OCI-LY7 (cell line): ENCODE results near the gene MTF1. TPM values are rescaled to one million over a fixed set of nuclear protein-coding genes. Genes with fewer than 3 reads are reported as not detected.

Source experiments
- BruUV-seq: library from RNA; stranded (reverse); fragments of 400-500 nt; replicated peaks from 2 replicates; lab custom pipeline; 2021; lab: Mats Ljungman, UMichigan
- CTCF ChIA-PET: fragments of 300-600 bp; sonication (Branson Sonifier 250); formaldehyde crosslinking; loops from one replicate; lab custom pipeline; 2022; ENCODE audit warnings: antibody characterized with exemption; ENCODE audit not compliant: unreplicated experiment; lab: Charles Lee
- POLR2A ChIA-PET: fragments of 300-600 bp; sonication (Branson Sonifier 250); formaldehyde crosslinking; loops from one replicate; lab custom pipeline; 2022; ENCODE audit warnings: antibody characterized with exemption; lab: Charles Lee
- DNase-seq: peaks from one replicate; pipeline ENCODE4 v3.0.0-alpha.2; 2015; ENCODE audit warnings: low spot score
- H2AFZ ChIP-seq: fragments of 200-600 bp; sonication (generic), shearing (Covaris generic); 2 replicates; pipeline ENCODE4 v1.6.1; 2014; ENCODE audit warnings: mild to moderate bottlenecking, antibody characterized with exemption, low read length, moderate library complexity
- H3K27ac ChIP-seq: fragments of 200-600 bp; sonication (generic); 2 replicates; pipeline ENCODE4 v1.5.1; 2014; ENCODE audit warnings: mixed run types, low read depth, mild to moderate bottlenecking, moderate library complexity, low read length, inconsistent platforms; ENCODE audit not compliant: poor library complexity, severe bottlenecking
- H3K36me3 ChIP-seq: fragments of 200-600 bp; sonication (generic); 2 replicates; pipeline ENCODE4 v1.6.1; 2014; ENCODE audit warnings: mild to moderate bottlenecking, antibody characterized with exemption, low read length, moderate library complexity, mixed read lengths; ENCODE audit not compliant: insufficient read depth
- H3K4me1 ChIP-seq: fragments of 200-600 bp; sonication (generic); 2 replicates; pipeline ENCODE4 v1.5.1; 2014; ENCODE audit warnings: mild to moderate bottlenecking, low read length; ENCODE audit not compliant: insufficient read depth, poor library complexity, severe bottlenecking
- H3K4me2 ChIP-seq: fragments of 200-600 bp; sonication (generic); 2 replicates; pipeline ENCODE4 v1.6.1; 2014; ENCODE audit warnings: mild to moderate bottlenecking, low read length
- H3K4me3 ChIP-seq: fragments of 200-600 bp; sonication (generic); 2 replicates; pipeline ENCODE4 v1.5.1; 2014; ENCODE audit warnings: mild to moderate bottlenecking, low read depth, low read length; ENCODE audit not compliant: poor library complexity, severe bottlenecking
- H3K79me2 ChIP-seq: fragments of 200-600 bp; sonication (generic); 2 replicates; pipeline ENCODE4 v1.6.1; 2016; ENCODE audit warnings: low read depth, mild to moderate bottlenecking, low read length, moderate library complexity, mixed read lengths; ENCODE audit not compliant: insufficient read depth
- H3K9me2 ChIP-seq: fragments of 200-600 bp; sonication (generic); 2 replicates; pipeline ENCODE4 v1.6.1; 2016; ENCODE audit warnings: mild to moderate bottlenecking, low read length, mixed read lengths; ENCODE audit not compliant: insufficient read depth
- H3K9me3 ChIP-seq: fragments of 200-600 bp; sonication (generic); 2 replicates; pipeline ENCODE4 v1.6.1; 2014; ENCODE audit warnings: mild to moderate bottlenecking, mixed run types, low read length, mixed read lengths
- H4K20me1 ChIP-seq: fragments of 200-600 bp; sonication (generic); 2 replicates; pipeline ENCODE4 v1.6.1; 2014; ENCODE audit warnings: mild to moderate bottlenecking, antibody characterized with exemption, low read length, moderate library complexity, mixed read lengths; ENCODE audit not compliant: insufficient read depth
- CTCF ChIP-seq: fragments of 200-600 bp; sonication (generic); conservative IDR thresholded peaks from 2 replicates; pipeline ENCODE4 v1.5.1; 2014; ENCODE audit warnings: mild to moderate bottlenecking, antibody characterized with exemption, low read length, moderate library complexity, mixed read lengths
- EZH2phosphoT487 ChIP-seq: fragments of 200-600 bp; sonication (generic); IDR thresholded peaks from 2 replicates; pipeline ENCODE4 v1.6.1; 2018; ENCODE audit warnings: low read depth, borderline replicate concordance, mild to moderate bottlenecking, mixed run types, antibody characterized with exemption, low read length, moderate library complexity, mixed read lengths
- intact Hi-C: fragments of 100-400 bp; cut with micrococcal nuclease; formaldehyde crosslinking; loops from one replicate; pipeline ENCODE4 v1.10.0; 2022; ENCODE audit not compliant: unreplicated experiment
- total RNA-seq, 2 experiments: library from RNA; depleted of rRNA in 1 of 2; stranded (reverse); fragments of >200 nt in 1 of 2; shearing (Covaris generic) in 1 of 2; gene quantifications; 2 replicates each; pipeline ENCODE4 v1.2.3, GENCODE V29; 2014 to 2022

Gene MTF1
- total RNA-seq, 2 experiments from 2014 or later: 1.8 to 16.5 TPM

GRCh38 chr1:37868466-37868865 is 9.1 kb upstream of the MTF1 start:
- no peaks in the 10 kb centered on the region for H3K4me1 ChIP-seq
- DNase-seq: no peak
- H3K4me3 ChIP-seq: no peak overlapping the region
- H3K36me3 ChIP-seq: peaks cover 79% of the 10 kb centered on the region
- no peaks in the 10 kb centered on the region for H4K20me1 ChIP-seq
- H3K9me3 ChIP-seq: no peaks in the 10 kb centered on the region
- H3K9me2 ChIP-seq: no peaks in the 10 kb centered on the region
- H3K4me2 ChIP-seq: no peak overlapping the region
- intact Hi-C loops: no loop called here
- H3K79me2 ChIP-seq: no peaks in the 10 kb centered on the region
- TF ChIP-seq CTCF: no peak
- TF ChIP-seq EZH2phosphoT487: no peak
- H3K27ac ChIP-seq: no peak overlapping the region
- no peak overlapping the region for H2AFZ ChIP-seq
- POLR2A ChIA-PET: no interaction called here
- no TSS peak for BruUV-seq
- CTCF ChIA-PET: no interaction called here

- H4K20me1 ChIP-seq: no peaks in the 10 kb centered on the region
Observed at GRCh38 chr1:37867784-37868183, 8.4 kb upstream of the MTF1 start.

GRCh38 chr1:37866491-37866890 is 7.1 kb upstream of the MTF1 start:
- Histone ChIP-seq H3K27ac (no peak overlapping the region), H3K79me2 (no peaks in the 10 kb centered on the region), H4K20me1 (no peaks in the 10 kb centered on the region), H2AFZ (no peak overlapping the region), H3K36me3 (peaks cover 77% of the 10 kb centered on the region), H3K4me2 (no peak overlapping the region), H3K9me3 (no peaks in the 10 kb centered on the region), H3K4me1 (no peaks in the 10 kb centered on the region), H3K4me3 (no peak overlapping the region), H3K9me2 (no peaks in the 10 kb centered on the region)
- DNase-seq: no peak
- ChIA-PET POLR2A (no interaction called here), CTCF (interaction anchor here (0.6 kb wide), 1 partner anchor 45 kb away, joined by 4 read pairs; no protein-coding TSS in a partner anchor)
- no TSS peak for BruUV-seq
- no peak for TF ChIP-seq CTCF
- intact Hi-C loops: no loop called here

More at GRCh38 chr1:37867784-37868183, 8.4 kb upstream of the MTF1 start:
- Histone ChIP-seq H3K4me2 (no peak overlapping the region), H3K4me1 (no peaks in the 10 kb centered on the region), H3K9me2 (no peaks in the 10 kb centered on the region), H3K9me3 (no peaks in the 10 kb centered on the region), H3K79me2 (no peaks in the 10 kb centered on the region), H2AFZ (no peak overlapping the region), H3K27ac (no peak overlapping the region), H3K36me3 (peaks cover 75% of the 10 kb centered on the region), H3K4me3 (no peak overlapping the region)
- intact Hi-C loops: no loop called here
- no TSS peak for BruUV-seq
- POLR2A ChIA-PET: interaction anchor here (0.7 kb wide), 1 partner anchor 303 kb away, joined by 3 read pairs; no protein-coding TSS in a partner anchor
- CTCF ChIA-PET: no interaction called here
- TF ChIP-seq EZH2phosphoT487: no peak
- no peak for DNase-seq
